Astrocyte of the spinal cord (primary cell): ENCODE results near the gene NID2.

ENCODE experiments used
- DNase-seq: peaks from one replicate; pipeline ENCODE4 v3.0.0; 2011; ENCODE audit warnings: low read depth, low spot score
- H3K4me3 ChIP-seq: 2 replicates; pipeline ENCODE4 v1.5.1; 2011; ENCODE audit warnings: low read depth, mild to moderate bottlenecking, low read length, moderate library complexity
- CTCF ChIP-seq: IDR thresholded peaks from 2 replicates; pipeline ENCODE4 v1.5.1; 2012; ENCODE audit warnings: low read depth, mild to moderate bottlenecking, low read length, inconsistent platforms
- in situ Hi-C: cut with HindIII; loops from 2 replicates; pipeline ENCODE4 v1.10.0; 2017; ENCODE audit warnings: low sequenced_read_pairs

Gene NID2

GRCh38 chr14:52015411-52016030 lies 53.3 kb downstream of the NID2 start:
- H3K4me3 ChIP-seq: no peak overlapping the region
- in situ Hi-C loops: no loop called here
- peak; percentile 34 for DNase-seq
- peak; percentile 61 for TF ChIP-seq CTCF

GRCh38 chr14:52014601-52015267 lies 54.1 kb downstream of the NID2 start:
- in situ Hi-C loops: no loop called here
- no peak overlapping the region for H3K4me3 ChIP-seq
- TF ChIP-seq CTCF: no peak
- DNase-seq: no peak

GRCh38 chr14:52013984-52014600 lies 54.8 kb downstream of the NID2 start:
- no peak for DNase-seq
- TF ChIP-seq CTCF: peak; percentile 31
- no peak overlapping the region for H3K4me3 ChIP-seq
- in situ Hi-C loops: no loop called here

GRCh38 chr14:52012635-52013034 lies 56.2 kb downstream of the NID2 start:
- no peak overlapping the region for H3K4me3 ChIP-seq
- in situ Hi-C loops: no loop called here
- no peak for TF ChIP-seq CTCF
- peak; percentile 58 for DNase-seq

- in situ Hi-C loops: no loop called here
- no peak overlapping the region for H3K4me3 ChIP-seq
- DNase-seq: no peak
- TF ChIP-seq CTCF: no peak
Measured at GRCh38 chr14:52011523-52011922, 57.3 kb downstream of the NID2 start.

- DNase-seq: no peak
- TF ChIP-seq CTCF: no peak
- in situ Hi-C loops: no loop called here
- no peak overlapping the region for H3K4me3 ChIP-seq
Measured at GRCh38 chr14:52010173-52010693, 58.6 kb downstream of the NID2 start.
